ENCODE results near the gene VSTM4.

The VSTM4 gene, protein sequence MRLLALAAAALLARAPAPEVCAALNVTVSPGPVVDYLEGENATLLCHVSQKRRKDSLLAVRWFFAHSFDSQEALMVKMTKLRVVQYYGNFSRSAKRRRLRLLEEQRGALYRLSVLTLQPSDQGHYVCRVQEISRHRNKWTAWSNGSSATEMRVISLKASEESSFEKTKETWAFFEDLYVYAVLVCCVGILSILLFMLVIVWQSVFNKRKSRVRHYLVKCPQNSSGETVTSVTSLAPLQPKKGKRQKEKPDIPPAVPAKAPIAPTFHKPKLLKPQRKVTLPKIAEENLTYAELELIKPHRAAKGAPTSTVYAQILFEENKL

DNA sequence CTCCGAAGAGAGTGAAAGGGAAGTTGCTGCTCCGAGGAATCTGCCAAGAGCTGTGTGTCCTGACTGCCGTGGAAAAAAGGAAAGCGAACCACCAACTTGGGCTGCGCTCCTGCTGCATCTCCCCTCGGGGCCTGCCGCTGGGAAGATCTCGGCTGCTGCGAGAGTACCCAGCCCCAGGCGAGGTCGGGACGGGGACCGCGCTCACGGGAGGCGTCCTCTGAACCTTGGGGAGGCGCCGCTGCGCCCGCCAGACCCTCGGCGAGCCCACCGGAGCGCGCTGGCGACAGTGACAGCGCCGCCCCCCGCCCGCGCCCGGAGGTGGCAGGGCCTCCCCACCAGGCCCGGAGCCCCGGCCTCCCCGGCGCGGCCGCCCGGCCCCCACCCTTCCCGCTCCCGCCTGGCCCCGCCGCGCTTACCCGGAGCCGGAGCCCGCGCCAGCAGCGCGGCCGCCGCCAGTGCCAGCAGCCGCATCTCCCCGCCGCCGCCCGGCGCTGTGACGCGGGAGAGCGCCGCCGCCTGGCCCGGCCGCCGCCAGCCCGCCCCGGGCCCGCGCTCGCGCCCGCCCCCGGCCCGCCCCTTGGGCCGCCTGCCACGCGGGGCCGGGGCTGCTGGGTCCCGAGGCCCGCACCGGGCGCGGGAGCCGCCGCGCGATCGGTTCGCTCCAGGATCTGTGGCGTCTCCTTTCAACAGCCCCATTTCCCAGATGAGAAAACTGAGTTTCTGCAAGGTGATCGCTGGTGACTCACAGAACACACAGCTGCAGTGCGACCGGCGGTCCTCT is at the start of gene VSTM4:
TSS of gene VSTM4 (minus strand) at position 508 of the 781 bp plus-strand sequence. CDS start at position 471, 37 bp downstream.
- Histone ChIP-seq H3K27me3 (ENCODE audit: control insufficient read depth in 2 of 2, insufficient read depth in 2 of 2, low read length in 2 of 2) (peaks cover 4 to 7% of the 10 kb centered on the region in 2 donors), H3K36me3 (ENCODE audit: control insufficient read depth in 2 of 2, insufficient read depth in 2 of 2, low read length in 2 of 2) (no peaks in the 10 kb centered on the region), H3K4me1 (ENCODE audit: control insufficient read depth in 2 of 2, insufficient read depth in 2 of 2, low read length in 2 of 2) (peaks cover 0 to 3% of the 10 kb centered on the region in 2 donors), H3K9ac (ENCODE audit: low read depth in 1 of 2, low read length in 2 of 2) (peak within 1 kb of the TSS; percentile 52 to 61), H3K9me3 (ENCODE audit: control insufficient read depth in 2 of 2, low read length in 2 of 2) (no peaks in the 10 kb centered on the region), H3K4me3 (ENCODE audit: low read length in 2 of 2) (peak within 1 kb of the TSS; percentile 43 to 68), H3K27ac (ENCODE audit: low read depth in 2 of 2, low read length in 2 of 2) (peak within 1 kb of the TSS; percentile 28 to 29)

DNA sequence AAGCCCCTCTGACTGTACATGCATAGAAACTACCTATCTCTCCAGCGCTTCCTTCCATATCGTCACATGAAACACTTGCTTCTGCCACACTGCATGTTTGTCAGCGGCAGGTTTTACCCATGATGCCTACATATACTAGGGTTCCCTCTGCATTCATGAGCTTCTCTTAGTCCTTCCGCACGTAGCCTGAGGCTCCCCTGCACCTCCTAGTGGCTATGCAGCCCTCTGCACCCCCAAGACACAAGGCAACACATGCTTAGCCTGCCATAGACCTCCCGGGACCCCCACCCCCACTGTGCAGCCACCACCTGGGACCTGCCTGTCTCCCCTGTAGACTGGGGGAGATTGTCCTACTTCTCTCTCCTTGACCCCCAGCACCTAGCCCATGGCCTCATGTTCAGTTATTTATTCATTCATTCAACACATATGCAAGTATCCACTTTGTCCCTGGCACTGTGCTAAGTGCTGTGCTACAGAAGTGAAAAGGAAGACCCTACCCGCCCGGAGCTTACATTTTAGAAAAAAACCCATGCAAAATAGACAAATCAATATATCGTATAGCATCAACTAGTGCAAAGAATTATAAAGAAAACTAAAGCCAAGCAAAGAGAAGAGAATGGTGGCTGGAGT is 49.4 kb upstream of the VSTM4 start:
- H3K36me3 ChIP-seq (ENCODE audit: control insufficient read depth in 2 of 2, insufficient read depth in 2 of 2, low read length in 2 of 2): peaks cover 0 to 8% of the 10 kb centered on the region in 2 donors
- no peaks in the 10 kb centered on the region for H3K9me3 ChIP-seq (ENCODE audit: control insufficient read depth in 2 of 2, low read length in 2 of 2)

DNA sequence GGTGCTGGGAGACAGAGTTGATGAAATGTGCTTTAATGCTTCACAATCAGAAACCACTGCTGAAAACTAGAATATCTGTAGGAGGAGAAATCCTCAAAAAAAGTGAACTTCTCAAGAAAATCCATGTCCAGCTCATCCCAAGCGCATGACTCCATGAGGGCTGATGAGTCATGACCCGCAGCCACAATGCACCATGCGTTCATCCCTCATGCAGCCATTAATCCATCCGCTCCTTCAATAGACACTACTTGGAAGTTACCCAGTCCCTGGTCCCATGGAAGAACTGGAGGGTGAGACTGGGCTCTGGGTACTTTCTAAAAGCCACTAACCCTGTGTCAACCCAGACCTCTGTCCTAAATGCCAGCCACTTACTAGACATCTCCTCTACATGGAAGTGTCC is 48.4 kb upstream of the VSTM4 start:
- H3K9me3 ChIP-seq (ENCODE audit: control insufficient read depth in 2 of 2, low read length in 2 of 2): no peaks in the 10 kb centered on the region
- no peak overlapping the region for H3K9ac ChIP-seq (ENCODE audit: low read depth in 1 of 2, low read length in 2 of 2)
- H3K27ac ChIP-seq (ENCODE audit: low read depth in 2 of 2, low read length in 2 of 2): no peak overlapping the region
- peaks cover 0 to 8% of the 10 kb centered on the region in 2 donors for H3K36me3 ChIP-seq (ENCODE audit: control insufficient read depth in 2 of 2, insufficient read depth in 2 of 2, low read length in 2 of 2)
- H3K27me3 ChIP-seq (ENCODE audit: control insufficient read depth in 2 of 2, insufficient read depth in 2 of 2, low read length in 2 of 2): no peaks in the 10 kb centered on the region
- H3K4me1 ChIP-seq (ENCODE audit: control insufficient read depth in 2 of 2, insufficient read depth in 2 of 2, low read length in 2 of 2): peaks cover 0 to 2% of the 10 kb centered on the region in 2 donors
- H3K4me3 ChIP-seq (ENCODE audit: low read length in 2 of 2): no peak overlapping the region

More for the DNA sequence above, 49.4 kb upstream of the VSTM4 start:
- no peaks in the 10 kb centered on the region for H3K27me3 ChIP-seq (ENCODE audit: control insufficient read depth in 2 of 2, insufficient read depth in 2 of 2, low read length in 2 of 2)
- H3K4me1 ChIP-seq (ENCODE audit: control insufficient read depth in 2 of 2, insufficient read depth in 2 of 2, low read length in 2 of 2): peaks cover 0 to 2% of the 10 kb centered on the region in 2 donors
- H3K9ac ChIP-seq (ENCODE audit: low read depth in 1 of 2, low read length in 2 of 2): no peak overlapping the region
- H3K27ac ChIP-seq (ENCODE audit: low read depth in 2 of 2, low read length in 2 of 2): no peak overlapping the region
- H3K4me3 ChIP-seq (ENCODE audit: low read length in 2 of 2): no peak overlapping the region

DNA sequence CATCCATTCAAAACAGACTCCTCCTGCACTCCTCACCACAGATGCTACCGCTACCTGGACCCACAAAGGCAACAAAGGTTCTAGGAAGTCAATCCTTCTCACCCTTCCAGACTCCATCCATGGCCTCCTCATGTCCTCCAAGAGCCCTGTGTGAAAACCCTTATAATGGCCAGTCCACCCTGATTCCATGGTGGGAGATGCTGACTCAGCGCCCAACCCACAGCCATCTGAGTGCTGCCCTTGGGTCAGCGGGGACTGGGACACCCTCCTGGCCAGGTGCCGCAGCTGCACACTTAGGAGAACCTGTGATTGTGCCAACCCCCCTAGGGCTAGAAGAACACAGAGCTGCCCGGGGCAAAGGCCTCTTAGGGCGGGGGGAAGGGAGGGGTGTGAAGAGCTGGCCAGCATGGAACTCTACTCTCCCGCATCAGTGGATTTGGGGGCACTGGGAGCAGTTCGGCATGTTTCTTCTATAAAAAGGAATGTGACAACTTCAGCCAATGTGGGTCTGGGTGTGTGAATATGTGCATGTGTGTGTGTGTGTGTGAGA is 47.5 kb upstream of the VSTM4 start:
- Histone ChIP-seq H3K9ac (ENCODE audit: low read depth in 1 of 2, low read length in 2 of 2) (no peak overlapping the region), H3K9me3 (ENCODE audit: control insufficient read depth in 2 of 2, low read length in 2 of 2) (no peaks in the 10 kb centered on the region), H3K36me3 (ENCODE audit: control insufficient read depth in 2 of 2, insufficient read depth in 2 of 2, low read length in 2 of 2) (peaks cover 0 to 8% of the 10 kb centered on the region in 2 donors), H3K27me3 (ENCODE audit: control insufficient read depth in 2 of 2, insufficient read depth in 2 of 2, low read length in 2 of 2) (no peaks in the 10 kb centered on the region), H3K27ac (ENCODE audit: low read depth in 2 of 2, low read length in 2 of 2) (no peak overlapping the region), H3K4me3 (ENCODE audit: low read length in 2 of 2) (no peak overlapping the region), H3K4me1 (ENCODE audit: control insufficient read depth in 2 of 2, insufficient read depth in 2 of 2, low read length in 2 of 2) (no peaks in the 10 kb centered on the region)

DNA sequence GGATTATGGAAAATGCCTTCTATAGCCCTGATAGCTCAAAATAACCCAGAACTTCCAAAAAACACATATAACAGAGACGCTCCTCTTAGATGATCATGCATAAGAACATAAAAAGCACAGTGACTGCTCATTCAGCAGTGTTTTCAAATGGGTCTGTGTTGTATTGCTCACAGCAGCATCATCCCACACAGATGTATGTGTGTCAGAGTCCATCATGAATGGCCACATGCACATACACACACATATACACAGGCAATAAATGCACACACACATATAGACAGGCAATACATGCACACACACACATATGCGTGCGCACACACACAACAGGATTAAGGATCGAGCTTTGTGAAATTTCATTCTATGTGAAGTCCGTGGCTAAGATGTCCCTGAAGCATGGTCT is 46.7 kb upstream of the VSTM4 start:
- H3K9ac ChIP-seq (ENCODE audit: low read depth in 1 of 2, low read length in 2 of 2): no peak overlapping the region
- H3K4me3 ChIP-seq (ENCODE audit: low read length in 2 of 2): no peak overlapping the region
- no peaks in the 10 kb centered on the region for H3K4me1 ChIP-seq (ENCODE audit: control insufficient read depth in 2 of 2, insufficient read depth in 2 of 2, low read length in 2 of 2)
- H3K9me3 ChIP-seq (ENCODE audit: control insufficient read depth in 2 of 2, low read length in 2 of 2): no peaks in the 10 kb centered on the region
- H3K27me3 ChIP-seq (ENCODE audit: control insufficient read depth in 2 of 2, insufficient read depth in 2 of 2, low read length in 2 of 2): no peaks in the 10 kb centered on the region
- H3K27ac ChIP-seq (ENCODE audit: low read depth in 2 of 2, low read length in 2 of 2): no peak overlapping the region
- H3K36me3 ChIP-seq (ENCODE audit: control insufficient read depth in 2 of 2, insufficient read depth in 2 of 2, low read length in 2 of 2): peaks cover 0 to 6% of the 10 kb centered on the region in 2 donors

DNA sequence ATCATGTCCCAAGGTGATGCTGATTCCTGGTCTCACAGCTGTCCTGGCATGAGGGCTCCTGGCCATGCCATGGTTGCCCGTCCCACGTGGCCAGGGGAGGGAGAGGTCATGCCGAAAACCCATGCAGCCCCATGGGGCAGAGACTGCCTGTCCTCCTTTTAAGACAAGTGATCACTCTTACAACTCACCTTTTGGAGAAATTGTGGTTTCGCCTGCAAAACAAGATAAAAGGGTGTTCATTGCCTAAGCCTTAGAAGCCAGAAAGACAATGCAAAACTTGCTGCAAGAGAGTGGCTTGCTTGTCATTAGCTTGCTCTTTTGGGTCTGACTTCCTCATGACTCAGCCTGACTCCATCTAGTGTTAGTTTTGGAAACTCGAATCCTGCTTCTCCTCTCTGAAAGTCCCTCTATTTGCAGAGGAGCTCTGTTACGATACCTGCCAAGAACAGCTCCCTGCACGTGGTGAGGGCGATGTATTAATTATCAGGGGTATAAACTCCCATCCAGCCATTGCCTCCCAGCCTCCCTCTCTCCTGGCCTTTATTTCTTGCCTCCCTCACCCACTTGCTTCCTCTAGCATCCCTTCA is 46.2 kb upstream of the VSTM4 start:
- Histone ChIP-seq H3K4me3 (ENCODE audit: low read length in 2 of 2) (no peak overlapping the region), H3K9me3 (ENCODE audit: control insufficient read depth in 2 of 2, low read length in 2 of 2) (no peaks in the 10 kb centered on the region), H3K27me3 (ENCODE audit: control insufficient read depth in 2 of 2, insufficient read depth in 2 of 2, low read length in 2 of 2) (no peaks in the 10 kb centered on the region)

DNA sequence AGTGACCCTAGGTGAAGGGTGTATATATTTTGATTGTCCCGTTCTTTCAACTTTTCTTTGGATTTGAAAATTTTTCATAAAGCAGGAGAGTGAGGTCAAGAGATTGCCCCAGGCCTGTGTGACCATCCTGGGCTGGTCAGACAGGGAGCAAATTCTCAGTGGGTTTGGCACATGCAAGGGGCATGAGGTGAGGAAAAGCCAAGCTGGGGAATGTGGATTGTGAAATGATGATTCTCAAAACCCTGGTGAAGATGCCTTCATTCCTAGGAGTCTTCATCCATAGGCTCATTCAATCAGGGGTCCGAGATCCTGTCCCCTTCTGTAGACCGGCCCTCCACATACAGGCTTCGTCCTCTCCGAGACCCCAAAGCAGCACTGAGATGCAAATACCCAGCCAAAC is 45.5 kb upstream of the VSTM4 start:
- H3K27me3 ChIP-seq (ENCODE audit: control insufficient read depth in 2 of 2, insufficient read depth in 2 of 2, low read length in 2 of 2): no peaks in the 10 kb centered on the region
- no peak overlapping the region for H3K27ac ChIP-seq (ENCODE audit: low read depth in 2 of 2, low read length in 2 of 2)
- H3K9ac ChIP-seq (ENCODE audit: low read depth in 1 of 2, low read length in 2 of 2): no peak overlapping the region
- no peak overlapping the region for H3K4me3 ChIP-seq (ENCODE audit: low read length in 2 of 2)
- peaks cover 0 to 4% of the 10 kb centered on the region in 2 donors for H3K36me3 ChIP-seq (ENCODE audit: control insufficient read depth in 2 of 2, insufficient read depth in 2 of 2, low read length in 2 of 2)
- no peaks in the 10 kb centered on the region for H3K9me3 ChIP-seq (ENCODE audit: control insufficient read depth in 2 of 2, low read length in 2 of 2)
- H3K4me1 ChIP-seq (ENCODE audit: control insufficient read depth in 2 of 2, insufficient read depth in 2 of 2, low read length in 2 of 2): no peaks in the 10 kb centered on the region

More for the DNA sequence above, 46.2 kb upstream of the VSTM4 start:
- peaks cover 0 to 6% of the 10 kb centered on the region in 2 donors for H3K36me3 ChIP-seq (ENCODE audit: control insufficient read depth in 2 of 2, insufficient read depth in 2 of 2, low read length in 2 of 2)
- H3K4me1 ChIP-seq (ENCODE audit: control insufficient read depth in 2 of 2, insufficient read depth in 2 of 2, low read length in 2 of 2): no peaks in the 10 kb centered on the region
- no peak overlapping the region for H3K27ac ChIP-seq (ENCODE audit: low read depth in 2 of 2, low read length in 2 of 2)
- H3K9ac ChIP-seq (ENCODE audit: low read depth in 1 of 2, low read length in 2 of 2): no peak overlapping the region

DNA sequence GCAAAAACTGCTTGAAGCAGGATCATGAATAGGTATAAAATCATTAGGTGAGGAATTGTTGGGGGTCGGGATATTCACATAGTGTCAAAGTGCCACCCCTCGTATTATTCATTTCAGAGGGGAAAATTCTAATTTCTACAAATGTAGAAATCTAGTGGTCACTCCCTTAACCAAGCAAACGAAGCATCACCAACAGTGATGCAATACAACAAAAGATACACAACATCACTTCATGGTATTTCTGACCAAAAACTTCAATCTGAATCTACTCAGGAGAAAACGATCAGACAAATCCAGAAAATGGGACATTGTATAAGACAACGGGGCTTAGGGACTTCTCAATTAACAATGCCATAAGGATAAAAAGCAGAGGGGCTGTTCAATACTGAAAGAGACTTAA is 44.8 kb upstream of the VSTM4 start:
- Histone ChIP-seq H3K9ac (ENCODE audit: low read depth in 1 of 2, low read length in 2 of 2) (no peak overlapping the region), H3K36me3 (ENCODE audit: control insufficient read depth in 2 of 2, insufficient read depth in 2 of 2, low read length in 2 of 2) (no peaks in the 10 kb centered on the region), H3K27ac (ENCODE audit: low read depth in 2 of 2, low read length in 2 of 2) (no peak overlapping the region), H3K27me3 (ENCODE audit: control insufficient read depth in 2 of 2, insufficient read depth in 2 of 2, low read length in 2 of 2) (no peaks in the 10 kb centered on the region), H3K9me3 (ENCODE audit: control insufficient read depth in 2 of 2, low read length in 2 of 2) (no peaks in the 10 kb centered on the region), H3K4me1 (ENCODE audit: control insufficient read depth in 2 of 2, insufficient read depth in 2 of 2, low read length in 2 of 2) (no peaks in the 10 kb centered on the region), H3K4me3 (ENCODE audit: low read length in 2 of 2) (no peak overlapping the region)

DNA sequence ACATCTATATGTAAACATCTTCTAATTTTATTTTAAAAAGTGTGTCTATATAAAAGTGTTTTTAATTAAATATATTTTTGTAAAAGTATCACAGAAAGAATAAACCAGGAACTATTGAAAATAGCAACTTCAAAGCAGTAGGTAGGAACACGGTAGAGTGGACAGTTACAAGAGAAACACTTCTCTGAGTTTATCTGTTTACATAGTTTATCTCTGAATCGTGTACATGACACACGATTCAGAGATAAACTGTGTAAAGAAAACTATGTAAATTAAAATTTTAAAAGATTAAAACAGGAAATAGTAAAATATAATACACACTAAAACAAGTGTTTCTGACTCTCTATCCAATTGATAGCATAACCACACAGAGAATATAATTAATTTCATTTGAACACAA is 43.6 kb upstream of the VSTM4 start:
- Histone ChIP-seq H3K27me3 (ENCODE audit: control insufficient read depth in 2 of 2, insufficient read depth in 2 of 2, low read length in 2 of 2) (no peaks in the 10 kb centered on the region), H3K9ac (ENCODE audit: low read depth in 1 of 2, low read length in 2 of 2) (no peak overlapping the region), H3K27ac (ENCODE audit: low read depth in 2 of 2, low read length in 2 of 2) (no peak overlapping the region), H3K4me1 (ENCODE audit: control insufficient read depth in 2 of 2, insufficient read depth in 2 of 2, low read length in 2 of 2) (no peaks in the 10 kb centered on the region), H3K36me3 (ENCODE audit: control insufficient read depth in 2 of 2, insufficient read depth in 2 of 2, low read length in 2 of 2) (no peaks in the 10 kb centered on the region), H3K9me3 (ENCODE audit: control insufficient read depth in 2 of 2, low read length in 2 of 2) (no peaks in the 10 kb centered on the region), H3K4me3 (ENCODE audit: low read length in 2 of 2) (no peak overlapping the region)

All from mucosa of rectum (tissue), 2 donors.